NCI-H2107 treated with DMSO at 0.1 percent for 48 hours (cell line): ENCODE measurements around the gene FAS.

Experiments used
- DNase-seq: peaks from one replicate; lab custom pipeline; 2025; ENCODE audit not compliant: unreplicated experiment; lab: John Stamatoyannopoulos, UW

The FAS gene

GRCh38 chr10:89035461-89035860 is 44.9 kb downstream of the FAS start:
- DNase-seq = no peak

- no peak for DNase-seq
These were observed 46.5 kb downstream of the FAS start for GRCh38 chr10:89037096-89037495.

- DNase-seq = no peak
These were observed 52.0 kb downstream of the FAS start for GRCh38 chr10:89042562-89042961.

- no peak for DNase-seq
These were observed 52.5 kb downstream of the FAS start for GRCh38 chr10:89043052-89043451.

- no peak for DNase-seq
These were observed 56.8 kb downstream of the FAS start for GRCh38 chr10:89047397-89047796.

GRCh38 chr10:89051593-89051992 is 61.0 kb downstream of the FAS start:
- DNase-seq = no peak

GRCh38 chr10:89053555-89053954 is 63.0 kb downstream of the FAS start:
- no peak for DNase-seq

GRCh38 chr10:89055159-89055558 is 64.6 kb downstream of the FAS start:
- no peak for DNase-seq

GRCh38 chr10:89062861-89063260 is 72.3 kb downstream of the FAS start:
- DNase-seq = no peak

- no peak for DNase-seq
These were observed 72.9 kb downstream of the FAS start for GRCh38 chr10:89063465-89063864.

GRCh38 chr10:89064748-89065147 is 74.2 kb downstream of the FAS start:
- DNase-seq = no peak
